Activated CD8-positive, alpha-beta memory T cell treated with anti-CD3 and anti-CD28 coated beads, Interleukin-2, amount 50 U/mL, for 24 hours (primary cell): ENCODE results near the gene PLEKHH3.

Source experiments
- DNase-seq: peaks from one replicate; pipeline ENCODE4 v3.0.0-alpha.2; 2020; ENCODE audit errors: extremely low read depth

PLEKHH3 gene

DNA sequence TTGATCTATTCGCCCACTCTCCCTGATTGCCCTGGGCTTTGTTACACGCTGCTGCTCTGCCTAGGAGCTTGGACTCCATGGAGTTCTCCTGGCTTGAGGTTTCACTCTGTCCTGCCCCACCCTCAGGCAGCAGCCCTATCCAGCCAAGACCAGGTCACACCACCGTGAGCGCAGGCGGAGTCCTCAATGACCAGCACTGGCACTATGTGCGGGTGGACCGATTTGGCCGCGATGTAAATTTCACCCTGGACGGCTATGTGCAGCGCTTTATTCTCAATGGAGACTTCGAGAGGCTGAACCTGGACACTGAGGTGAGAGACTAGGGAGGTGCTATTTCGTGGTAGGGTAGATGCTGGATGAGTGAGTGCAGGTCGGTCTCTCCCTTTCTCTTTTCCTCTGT is 9.0 kb upstream of the PLEKHH3 start:
- DNase-seq: no peak

DNA sequence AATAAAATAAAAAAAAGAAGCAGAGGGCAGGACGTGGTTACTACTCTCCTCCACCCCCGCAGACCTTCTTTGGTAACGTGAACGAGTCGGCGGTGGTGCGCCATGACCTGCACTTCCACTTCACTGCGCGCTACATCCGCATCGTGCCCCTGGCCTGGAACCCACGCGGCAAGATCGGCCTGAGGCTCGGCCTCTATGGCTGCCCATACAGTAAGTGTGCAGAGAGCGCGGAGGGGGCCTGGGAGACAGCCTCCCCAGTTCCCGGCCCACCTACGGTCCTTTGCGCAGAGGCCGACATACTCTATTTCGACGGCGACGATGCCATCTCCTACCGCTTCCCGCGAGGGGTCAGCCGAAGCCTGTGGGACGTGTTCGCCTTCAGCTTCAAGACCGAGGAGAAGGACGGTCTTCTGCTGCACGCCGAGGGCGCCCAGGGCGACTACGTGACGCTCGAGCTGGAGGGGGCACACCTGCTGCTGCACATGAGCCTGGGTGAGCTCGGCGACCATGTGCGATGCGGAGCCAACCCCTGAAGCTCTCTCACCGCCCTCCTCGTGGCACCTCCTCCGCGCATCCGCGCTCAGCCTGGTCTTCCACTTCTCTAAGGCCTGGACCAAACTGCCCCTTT is 8.2 kb upstream of the PLEKHH3 start:
- no peak for DNase-seq

- DNase-seq: no peak
Observed at GRCh38 chr17:42683407-42684034, 6.7 kb upstream of the PLEKHH3 start.

DNA sequence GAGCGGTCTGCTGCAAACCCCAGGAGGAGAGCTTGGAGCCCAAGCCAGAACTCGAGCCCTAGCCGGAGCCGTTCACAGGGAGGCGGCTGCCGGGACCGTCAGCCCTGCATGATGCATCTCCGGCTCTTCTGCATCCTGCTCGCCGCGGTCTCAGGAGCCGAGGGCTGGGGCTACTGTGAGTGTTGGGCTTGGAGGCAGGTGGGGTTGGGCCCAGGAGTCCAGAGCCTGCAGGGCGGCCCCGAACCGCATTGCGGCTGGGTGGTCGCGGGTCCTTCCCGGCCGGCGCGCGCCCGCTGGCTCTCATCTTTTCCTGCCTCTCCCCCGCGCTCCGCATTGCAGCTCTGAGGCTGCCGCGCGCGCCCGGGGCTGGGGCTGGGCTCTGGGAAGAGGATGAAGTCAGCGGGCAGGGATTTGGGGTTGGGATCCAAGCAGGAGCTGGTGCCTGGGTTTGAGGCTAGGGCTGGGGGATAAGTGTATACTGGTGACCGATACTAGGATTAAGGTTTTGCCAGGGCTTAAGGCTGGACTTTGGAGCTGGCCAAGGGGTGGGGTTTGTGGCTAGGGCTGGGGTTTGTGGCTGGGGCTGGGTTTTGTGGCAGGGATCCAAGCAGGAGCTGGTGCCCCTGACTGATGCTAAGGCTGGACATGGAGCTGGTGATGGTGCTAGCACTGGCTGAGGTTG is 6.1 kb upstream of the PLEKHH3 start:
- DNase-seq: no peak

DNA sequence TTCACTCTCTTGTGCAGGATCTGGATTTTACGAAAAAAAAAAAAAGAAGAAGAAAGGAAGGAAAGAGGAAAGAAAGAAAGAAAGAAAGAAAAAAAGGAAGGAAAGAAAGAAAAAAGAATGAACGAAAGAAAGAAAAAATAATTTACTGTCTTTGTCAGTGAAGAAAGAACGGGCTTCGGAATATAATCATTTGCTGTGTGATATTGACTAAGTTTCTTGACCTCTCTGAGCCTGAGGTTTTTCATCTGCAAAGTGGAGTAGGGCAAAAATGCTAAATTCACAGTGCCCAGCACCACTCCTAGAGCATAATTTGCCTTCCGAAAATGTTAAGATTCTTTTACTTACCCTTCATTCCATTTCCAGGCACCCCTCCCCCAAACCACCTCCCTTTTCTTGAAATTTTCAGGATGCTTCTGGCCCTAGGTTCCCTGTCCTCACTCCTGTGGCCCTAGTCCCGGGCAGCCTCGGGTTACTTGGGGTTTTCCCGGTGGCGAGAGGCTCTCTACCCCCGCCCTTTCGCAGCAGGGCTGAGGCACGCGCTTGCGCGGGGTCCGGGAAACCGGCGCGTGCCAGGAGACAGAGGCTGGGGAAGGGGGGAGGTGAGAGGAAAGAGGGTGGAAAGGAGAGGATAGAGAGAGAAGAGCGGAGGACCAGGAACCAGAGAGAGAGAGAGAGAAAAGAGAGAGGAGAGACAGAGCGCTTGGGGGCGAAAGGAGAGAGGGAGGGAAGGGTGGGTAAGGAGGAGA is 5.4 kb upstream of the PLEKHH3 start, which contains the start of gene CNTNAP1:
Gene CNTNAP1, plus strand, starts transcription at position 556 of the 746 bp plus-strand sequence. CDS start 299 bp downstream, outside the sequence.
- no peak for DNase-seq

DNA sequence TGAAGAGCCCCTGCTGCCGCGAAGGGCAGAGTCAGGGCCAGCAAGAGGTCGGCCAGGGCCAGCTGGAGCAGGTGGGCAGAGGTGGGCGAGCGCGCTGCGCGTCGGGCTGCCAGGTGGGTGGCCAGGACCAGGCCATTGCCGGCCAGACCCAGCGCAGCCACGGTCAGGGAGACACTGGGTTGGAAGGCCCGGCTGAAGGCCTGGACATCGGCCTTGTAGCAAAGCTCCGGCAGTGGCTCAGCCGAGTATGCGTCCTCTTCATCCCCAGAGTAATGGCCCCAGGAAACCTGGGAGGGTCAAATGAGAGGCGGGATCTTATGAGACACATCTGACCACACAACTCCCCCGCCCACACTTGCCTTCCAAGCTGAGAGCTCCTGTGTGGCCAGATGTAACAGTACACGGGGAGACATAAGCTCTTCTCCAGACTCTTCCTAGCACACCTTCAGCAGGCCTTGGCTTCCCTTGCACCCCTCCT is 3.6 kb upstream of the PLEKHH3 start:
- DNase-seq: no peak

GRCh38 chr17:42679492-42680330 is 2.9 kb upstream of the PLEKHH3 start:
- no peak for DNase-seq

DNA sequence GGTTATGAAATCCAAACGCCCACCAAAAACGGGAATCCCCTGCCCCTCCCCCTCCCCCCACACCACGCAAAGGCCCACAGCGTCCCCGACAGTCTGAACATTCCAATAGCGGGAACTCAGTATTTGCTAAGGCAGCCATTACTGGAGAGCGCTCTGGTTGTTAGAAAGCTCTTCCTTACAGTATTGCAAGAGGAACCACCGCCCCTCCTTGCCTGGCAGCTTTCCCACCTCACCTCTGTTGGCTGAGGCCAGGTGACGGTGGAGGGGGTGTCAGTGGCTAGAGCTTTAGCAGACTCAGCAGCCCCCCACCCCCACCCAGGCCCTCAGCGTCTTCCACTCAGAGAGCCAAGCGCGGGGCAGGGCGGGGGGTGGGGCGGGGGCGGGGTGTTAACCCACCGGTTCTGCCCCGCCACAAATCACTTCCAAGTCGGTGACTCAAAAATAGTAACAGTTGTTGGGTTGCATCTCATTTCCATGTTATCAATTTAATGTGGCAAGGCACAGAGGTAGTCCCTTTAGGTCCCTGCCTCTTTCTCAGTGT is 2.2 kb upstream of the PLEKHH3 start:
- no peak for DNase-seq

- peak; percentile 41 for DNase-seq
Observed at GRCh38 chr17:42677921-42678781, 1.4 kb upstream of the PLEKHH3 start.

- peak; percentile 97 for DNase-seq
Observed at GRCh38 chr17:42677012-42677857, 441 bp upstream of the PLEKHH3 start.

GRCh38 chr17:42675965-42676423 is 800 bp downstream of the PLEKHH3 start:
- DNase-seq: no peak

DNA sequence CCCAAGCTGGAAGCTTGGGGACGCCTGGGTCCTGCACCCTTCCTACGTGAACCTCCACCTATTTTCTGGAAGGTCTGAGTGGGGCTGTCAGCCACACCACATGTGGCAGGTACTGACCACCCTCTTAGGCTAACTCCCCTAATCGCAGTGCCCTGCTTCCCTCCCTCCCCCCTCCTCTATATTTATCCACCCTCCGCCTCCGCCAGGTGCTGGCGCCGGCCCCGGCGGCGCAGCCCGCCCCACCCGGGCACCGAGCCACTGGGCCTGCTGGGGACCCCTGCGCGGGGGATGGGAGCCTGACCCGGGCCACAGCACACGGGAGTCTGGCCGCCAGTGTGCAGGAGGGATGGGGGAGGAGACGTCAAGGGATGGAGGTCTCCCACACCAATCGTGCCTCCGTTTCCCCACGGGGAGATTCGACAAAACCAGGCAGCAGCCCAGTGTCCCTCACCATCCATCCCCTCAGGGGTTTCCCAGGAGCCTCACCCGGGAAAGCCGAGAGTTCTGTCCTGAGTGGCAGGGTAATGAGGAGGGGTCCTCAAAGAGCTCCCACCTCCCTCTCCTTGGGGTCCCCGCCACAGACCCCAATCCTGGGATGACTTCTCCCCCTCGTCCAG is 1.3 kb downstream of the PLEKHH3 start:
- DNase-seq: no peak

DNA sequence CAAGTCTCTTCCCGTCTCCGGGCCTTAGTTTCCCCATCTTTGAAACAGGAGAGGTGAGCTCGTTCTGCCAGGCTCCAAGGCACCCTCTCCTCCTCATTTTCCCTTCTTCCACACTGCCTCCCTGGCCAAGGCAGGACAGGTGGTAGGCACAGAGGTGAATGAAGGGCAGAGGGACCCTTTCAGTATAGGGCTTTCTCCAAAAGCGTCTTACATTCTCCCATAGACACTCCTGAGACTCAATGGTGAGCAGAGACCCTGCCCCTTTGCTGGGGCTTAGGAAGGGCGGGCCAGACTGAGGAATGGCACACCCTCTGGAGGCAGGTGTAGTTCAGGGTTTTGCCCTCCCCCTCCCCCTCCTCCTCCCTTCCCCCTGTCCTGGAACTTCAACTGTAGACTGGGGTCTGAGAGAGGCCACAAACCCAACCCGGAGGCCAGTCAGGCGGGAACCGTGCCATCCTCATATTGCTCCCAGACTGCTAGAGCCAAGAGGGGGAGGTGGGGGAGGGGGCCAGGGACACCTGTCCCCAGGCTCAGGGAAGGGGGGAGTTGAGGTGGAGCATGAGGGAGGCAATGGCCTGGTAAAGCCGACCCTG is 1.9 kb downstream of the PLEKHH3 start:
- no peak for DNase-seq

DNA sequence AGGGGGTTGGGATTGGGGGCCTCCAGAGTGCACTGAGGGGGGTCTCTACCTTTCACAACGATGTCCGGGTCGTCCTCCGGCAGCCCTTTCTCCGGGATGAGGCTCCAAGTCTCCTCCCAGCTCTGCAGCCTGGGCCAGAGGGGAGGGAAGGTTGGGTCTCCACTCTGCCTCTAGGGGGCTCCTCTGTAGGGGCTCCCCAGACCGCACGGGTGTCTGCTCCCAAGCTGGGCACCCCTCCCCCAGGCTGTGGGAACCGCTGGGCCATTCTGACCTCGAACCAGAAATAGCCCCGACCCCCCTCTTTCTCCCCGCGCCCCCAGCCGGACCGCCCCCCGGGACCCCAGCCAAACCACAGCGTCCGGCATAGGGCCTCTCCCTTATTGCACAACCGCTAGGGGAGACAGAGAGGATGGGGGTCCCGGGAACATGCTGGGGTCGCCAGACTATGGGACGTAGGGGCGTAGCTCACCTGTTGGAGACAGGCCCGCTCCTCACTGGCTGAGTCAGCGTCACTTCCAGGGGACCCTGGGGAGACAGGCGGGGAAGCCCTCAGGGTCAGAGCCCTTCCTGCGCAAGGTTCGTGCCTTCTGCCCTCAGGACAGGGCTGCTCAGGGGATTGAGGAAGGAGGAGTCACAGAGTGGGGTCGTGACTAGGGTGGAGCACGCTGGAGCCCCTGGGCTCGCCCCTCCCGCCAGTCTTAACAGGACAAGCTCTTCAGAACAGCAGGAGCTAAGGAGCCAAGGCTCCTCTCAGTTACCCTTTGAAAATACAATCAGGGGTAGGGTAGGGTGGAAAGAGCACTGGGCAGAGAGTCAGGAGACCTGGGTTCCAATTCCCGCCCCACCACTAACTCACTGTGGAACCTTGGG is 2.7 kb downstream of the PLEKHH3 start:
- DNase-seq: no peak

GRCh38 chr17:42673266-42673884 is 3.4 kb downstream of the PLEKHH3 start:
- no peak for DNase-seq

DNA sequence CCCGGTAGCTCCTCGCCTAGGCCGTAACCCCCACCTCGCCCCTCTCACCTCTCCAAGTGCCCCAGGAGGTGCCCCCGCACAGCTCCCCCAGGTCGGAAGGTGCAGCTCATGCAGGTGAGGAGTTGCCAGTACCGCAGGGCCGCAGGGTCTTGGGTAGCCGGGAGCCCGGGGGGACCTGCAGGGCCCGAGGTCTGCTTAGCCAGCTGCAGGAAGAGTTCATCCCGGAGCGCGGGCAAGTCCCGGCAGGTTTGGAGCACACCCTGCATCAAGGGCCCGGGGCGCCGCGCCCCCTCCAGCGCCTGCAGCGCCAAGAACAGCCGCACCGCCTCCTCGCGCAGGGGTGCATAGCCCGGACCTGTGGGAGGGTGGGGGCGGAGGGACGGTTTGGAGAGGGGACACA is 4.8 kb downstream of the PLEKHH3 start:
- no peak for DNase-seq
